Right lobe of liver (tissue), 4 donors: ENCODE results near the gene TMEM51.

Experiments used
- CTCF ChIP-seq, 4 donors: fragments of 200-600 bp in 3 of 4; fragments of 450-650 bp in 1 of 4; IDR thresholded peaks; one replicate each; pipeline versions ENCODE4 v1.5.1 to v1.8.0; 2016 to 2022; ENCODE audit warnings: antibody characterized with exemption in 4 of 4, mild to moderate bottlenecking in 2 of 4
- POLR2A ChIP-seq: fragments of 450-650 bp; IDR thresholded peaks from one replicate; pipeline ENCODE4 v1.6.1; 2017; ENCODE audit warnings: antibody characterized with exemption, mild to moderate bottlenecking
- donor health status: DM: no; HTN: no; CAD: no.
- donor health status: DM: no; HTN: no; CAD: no.
- donor health status: DM: no; HTN: yes; CAD: no.

GRCh38 chr1:15107058-15107687, 46.4 kb upstream of the TMEM51 start:
- TF ChIP-seq CTCF (IDR thresholded peaks at IDR 0.05) (no peak), POLR2A (no peak)
